ENCODE measurements around the gene KATNB1. TPM values are rescaled to one million over a fixed set of nuclear protein-coding genes. Genes with fewer than 3 reads are reported as not detected.

The KATNB1 gene
- total RNA-seq, 1 experiment from 2014 or later, result 32.2 TPM

GRCh38 chr16:57797526-57798266 lies 62.1 kb downstream of the KATNB1 start:
- BruUV-seq (replicated peaks), result no TSS peak
- no peaks in the 10 kb centered on the region for H3K9me3 ChIP-seq (ENCODE audit: control insufficient read depth in 1 of 2, insufficient read depth in 1 of 2, low read depth in 1 of 2, low read length in 2 of 2)
- peaks cover 23% of the 10 kb centered on the region; the same call in 1 of the 2 replicates for H3K79me2 ChIP-seq (ENCODE audit: insufficient read depth, low read length)
- peak; percentile 29 for ATAC-seq
- TF ChIP-seq SRF (IDR thresholded peaks at IDR 0.05; ENCODE audit: low read depth), result no peak
- TF ChIP-seq EZH2phosphoT487 (IDR thresholded peaks at IDR 0.05; ENCODE audit: borderline replicate concordance), result no peak
- TF ChIP-seq CEBPB (IDR thresholded peaks at IDR 0.05; ENCODE audit: low read depth), result no peak
- no peak for TF ChIP-seq ATF3 (IDR thresholded peaks at IDR 0.05)
- no peak for TF ChIP-seq CTCF (IDR thresholded peaks at IDR 0.05 in 2 of 3, conservative IDR thresholded peaks at IDR 0.05 in 1 of 3; ENCODE audit: borderline replicate concordance in 1 of 3, insufficient read depth in 1 of 3, low read depth in 2 of 3, low read length in 2 of 3)
- no peak for TF ChIP-seq FOSL1 (IDR thresholded peaks at IDR 0.05; ENCODE audit: low read depth)
- no peak for TF ChIP-seq JUND (IDR thresholded peaks at IDR 0.05)
- TF ChIP-seq ZFX (IDR thresholded peaks at IDR 0.05), result no peak
- TF ChIP-seq ZNF274 (IDR thresholded peaks at IDR 0.05; ENCODE audit: low read depth, low read length), result no peak
- no peak for TF ChIP-seq ELF1 (IDR thresholded peaks at IDR 0.05; ENCODE audit: borderline replicate concordance, low read depth)
- H3K4me2 ChIP-seq (ENCODE audit: low read length), result peak overlapping the region; percentile 55
- CTCF ChIA-PET, result interaction anchor here (1.0 kb wide), 1 partner anchor 66 kb away, joined by 3 read pairs; no protein-coding TSS in a partner anchor
- POLR2A ChIA-PET, result interaction anchor here (1.3 kb wide), 1 partner anchor 11 kb away, joined by 3 read pairs; no protein-coding TSS in a partner anchor
- H3K27me3 ChIP-seq (ENCODE audit: insufficient read depth, low read length), result no peaks in the 10 kb centered on the region
- H3K4me3 ChIP-seq (replicated peaks in 1 of 2; ENCODE audit: low read depth in 1 of 2, low read length in 2 of 2), result no peak overlapping the region
- H3K27ac ChIP-seq (ENCODE audit: low read depth, low read length), result peak overlapping the region; percentile 33; the same call in 1 of the 2 replicates
- H3K9me2 ChIP-seq (ENCODE audit: insufficient read depth), result no peaks in the 10 kb centered on the region
- no peaks in the 10 kb centered on the region for H4K20me1 ChIP-seq (ENCODE audit: insufficient read depth)
- H3K9ac ChIP-seq (ENCODE audit: low read length), result peak overlapping the region; percentile 20
- RAD21 ChIA-PET (ENCODE audit: low non-redundant PET in 1 of 2, low total read pairs in 2 of 2, uncharacterized antibody in 2 of 2, unreplicated experiment in 2 of 2), result no interaction called here
- peaks cover 0 to 2% of the 10 kb centered on the region in 2 experiments; a peak in 2 of 4 replicates for H3K36me3 ChIP-seq (ENCODE audit: control insufficient read depth in 1 of 2, insufficient read depth in 2 of 2, low read length in 2 of 2)
- H2AFZ ChIP-seq (ENCODE audit: low read depth, low read length, poor library complexity, severe bottlenecking), result no peak overlapping the region
- intact Hi-C loops (cut with micrococcal nuclease), result loop anchor here (2.0 kb wide), 1 partner anchor 65 kb away; no protein-coding TSS in a partner anchor
- DNase-seq (ENCODE audit: low read depth, low spot score), result no peak
- peaks cover 59 to 67% of the 10 kb centered on the region in 2 experiments for H3K4me1 ChIP-seq (ENCODE audit: control insufficient read depth in 1 of 2, insufficient read depth in 2 of 2, low read length in 2 of 2)
